HG03025 (cell line): ENCODE measurements around the gene LEAP2.

ENCODE experiments used
- ATAC-seq: cut with Tn5 transposase; IDR thresholded peaks from one replicate; pipeline ENCODE4 v1.9.1; 2021; ENCODE audit warnings: mild to moderate bottlenecking, moderate library complexity; ENCODE audit not compliant: unreplicated experiment, low FRiP score

The LEAP2 gene

DNA sequence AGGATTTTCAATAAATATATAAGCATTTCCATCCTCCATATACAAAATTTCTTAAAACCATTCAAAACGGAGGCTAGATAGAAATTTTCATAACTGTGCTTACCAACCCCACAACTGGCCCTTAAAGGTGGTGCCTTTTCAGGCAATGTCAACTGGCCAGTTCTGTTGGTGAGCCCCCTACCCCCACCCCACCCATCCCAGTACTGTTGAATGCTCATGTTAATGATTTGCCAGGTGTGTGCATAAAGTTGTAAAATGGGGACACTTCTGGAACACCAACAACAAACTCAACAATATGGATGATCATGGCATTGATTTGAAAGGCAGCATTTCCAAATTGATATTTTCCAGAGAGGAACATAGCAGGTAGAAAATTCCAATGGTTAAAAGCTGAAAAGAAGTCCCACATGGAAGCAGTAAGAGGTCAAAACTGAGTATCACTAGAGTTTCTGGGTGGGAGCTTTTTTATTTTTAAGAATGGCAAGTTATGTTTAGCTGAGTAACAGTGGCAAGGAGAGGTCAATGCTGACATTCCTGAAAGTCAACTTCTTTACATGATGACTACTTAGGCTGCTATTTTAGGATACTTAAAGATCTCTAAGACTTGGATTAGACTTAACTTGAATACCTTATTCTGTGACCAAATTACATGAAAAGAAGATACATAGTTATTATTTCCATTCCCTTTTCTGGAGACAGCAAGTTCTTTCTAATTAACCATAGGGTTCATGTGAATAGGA lies 2.7 kb downstream of the LEAP2 start:
- no peak for ATAC-seq

DNA sequence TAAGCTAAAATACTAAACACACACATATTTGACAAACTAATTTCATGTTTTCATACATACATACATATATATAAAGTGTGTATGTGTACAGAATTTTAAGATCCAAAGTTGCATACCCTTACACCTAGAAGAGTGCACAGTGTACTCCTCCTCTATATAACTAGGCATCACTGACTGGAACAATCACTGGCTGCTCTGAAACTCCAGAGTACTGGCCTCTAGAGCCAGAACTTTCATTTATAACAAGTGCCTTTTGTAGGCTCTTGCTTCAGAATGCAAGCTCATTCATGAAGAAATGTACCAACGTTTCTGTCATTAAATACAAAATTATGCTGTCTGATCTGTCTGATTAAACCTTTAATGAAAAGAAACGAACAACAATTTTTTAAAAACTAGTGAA lies 4.0 kb downstream of the LEAP2 start:
- no peak for ATAC-seq

DNA sequence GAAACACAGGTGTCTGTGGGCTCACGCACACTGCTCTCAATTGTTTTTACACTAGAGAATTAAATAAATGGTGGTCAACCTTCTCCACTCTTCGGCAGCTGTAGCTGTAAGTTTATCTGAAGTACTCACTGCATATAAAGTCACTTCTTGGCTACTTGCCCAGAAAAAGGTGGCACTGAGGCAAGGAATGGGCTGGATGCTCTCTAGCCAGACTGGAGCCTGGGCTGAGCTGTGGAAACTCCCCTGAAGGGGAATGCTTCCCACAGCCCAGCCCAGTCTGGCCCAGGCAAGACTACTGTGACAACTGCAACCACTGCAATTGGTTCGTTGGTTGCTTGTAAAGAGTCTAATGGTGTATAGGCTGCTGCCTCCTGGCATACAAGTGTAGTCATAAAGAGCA lies 4.5 kb downstream of the LEAP2 start:
- ATAC-seq = no peak

DNA sequence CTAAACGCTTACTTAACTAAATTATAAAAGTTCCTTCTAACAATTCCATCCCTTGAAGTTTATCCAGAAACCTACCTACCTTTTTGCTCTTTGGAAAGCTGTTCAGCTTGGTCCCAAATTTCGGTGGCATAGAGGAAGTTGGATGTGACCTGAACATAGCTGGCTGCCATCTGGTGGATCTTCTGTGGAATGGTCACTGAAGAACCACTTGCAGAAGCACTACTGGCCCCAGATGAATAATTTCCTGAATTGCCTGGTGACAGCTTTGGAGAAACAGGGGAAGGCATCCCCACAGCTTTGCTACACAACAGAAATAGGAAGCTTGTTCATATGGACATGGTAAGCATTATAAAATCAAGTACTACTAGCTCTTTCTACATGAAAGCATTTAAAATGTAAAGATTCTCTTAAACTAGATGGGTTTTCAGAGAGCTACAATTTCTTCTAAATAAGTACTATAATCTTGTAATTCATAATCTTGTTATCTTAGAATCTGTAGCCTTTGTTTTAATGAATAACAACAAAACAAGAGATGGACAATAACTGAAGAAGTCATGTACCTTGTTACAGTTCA lies 9.9 kb downstream of the LEAP2 start:
- ATAC-seq = no peak

DNA sequence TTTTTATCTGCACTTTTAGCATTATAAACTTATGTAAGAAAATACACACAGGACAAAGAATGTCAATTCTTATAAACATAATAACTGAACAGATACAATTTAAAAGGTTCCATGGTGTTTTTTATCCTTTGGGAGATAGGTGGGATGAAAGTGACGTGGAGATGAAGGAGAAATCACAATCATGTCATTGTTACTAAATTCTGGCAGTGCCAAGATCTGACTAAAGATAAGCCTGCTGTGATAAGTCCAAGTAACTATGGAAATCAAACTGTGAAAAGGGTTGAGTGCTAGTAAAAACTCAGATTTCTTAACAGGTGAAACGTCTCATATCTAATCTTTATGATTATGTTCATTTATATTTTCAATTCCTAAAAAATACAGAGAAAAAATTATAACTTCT lies 11.1 kb downstream of the LEAP2 start:
- ATAC-seq = no peak

DNA sequence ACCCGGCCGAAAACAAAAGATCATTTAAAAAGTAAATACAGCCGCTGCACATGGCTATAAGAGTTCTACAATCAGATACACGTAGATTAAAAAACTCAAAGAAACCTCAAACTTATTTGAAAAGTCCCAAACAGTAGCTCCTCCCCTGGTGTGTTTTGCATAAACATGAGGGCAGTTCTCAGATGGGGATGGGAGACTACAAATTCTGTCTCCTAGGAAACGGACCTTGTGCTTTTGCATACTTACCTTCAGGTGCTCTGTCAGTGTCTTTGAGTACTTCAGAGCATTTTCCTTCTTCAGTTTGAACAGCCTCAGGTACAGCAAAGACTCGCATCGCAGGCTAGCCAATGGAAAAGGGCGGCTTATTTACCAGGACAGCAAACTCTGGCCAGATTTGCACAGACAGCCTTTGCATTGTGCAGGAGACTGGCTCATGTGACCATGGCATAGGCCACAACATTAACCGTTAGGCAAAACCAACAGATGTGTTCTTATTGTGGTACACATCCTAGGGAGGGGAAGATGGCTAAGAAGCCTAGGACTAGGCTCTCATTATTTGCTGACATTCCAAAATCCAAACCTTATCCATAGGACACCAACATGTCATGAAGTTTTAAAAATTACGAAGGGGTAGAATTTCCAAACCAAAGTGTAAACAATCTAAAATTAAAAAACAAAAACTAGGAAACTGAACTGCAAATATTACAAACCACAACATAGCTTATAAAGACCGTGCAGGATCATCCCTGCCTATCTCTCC lies 12.8 kb downstream of the LEAP2 start:
- no peak for ATAC-seq

DNA sequence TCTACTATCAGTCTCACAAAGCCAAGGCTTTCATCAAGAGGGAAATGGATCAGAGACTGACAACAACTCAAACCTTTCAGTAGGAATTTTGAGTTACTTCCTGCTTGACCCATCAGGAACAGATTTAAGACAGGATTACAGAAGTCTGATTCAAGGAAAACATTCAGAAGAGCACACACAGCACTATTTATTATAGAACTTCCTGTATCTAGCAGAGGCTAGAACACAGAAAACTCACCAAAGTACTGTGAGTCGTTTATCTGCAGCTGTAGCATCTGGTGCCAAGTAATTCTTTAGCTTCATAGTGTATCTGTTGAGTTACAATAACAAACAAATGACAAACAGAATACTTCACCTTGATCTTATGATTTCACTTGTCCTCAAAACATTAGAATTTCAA lies 13.8 kb downstream of the LEAP2 start:
- no peak for ATAC-seq

DNA sequence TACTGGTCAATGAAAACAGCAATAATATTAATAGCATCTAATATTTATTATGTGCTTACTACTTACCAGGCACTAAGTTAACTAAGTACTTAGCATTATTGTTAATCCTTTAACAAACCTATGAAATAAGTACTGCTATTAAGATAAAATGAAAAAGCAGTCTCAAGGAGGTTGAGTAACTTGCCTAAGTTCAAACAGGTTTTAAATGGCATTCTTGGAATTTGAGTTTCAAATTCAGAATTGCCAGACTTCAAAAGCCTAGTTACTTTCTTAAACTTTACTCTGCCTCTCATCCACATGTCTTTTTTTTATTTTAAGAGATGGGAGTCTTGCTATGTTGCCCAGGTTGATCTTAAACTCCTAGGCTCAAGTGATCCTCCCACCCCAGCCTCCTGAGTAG lies 16.0 kb downstream of the LEAP2 start:
- no peak for ATAC-seq

DNA sequence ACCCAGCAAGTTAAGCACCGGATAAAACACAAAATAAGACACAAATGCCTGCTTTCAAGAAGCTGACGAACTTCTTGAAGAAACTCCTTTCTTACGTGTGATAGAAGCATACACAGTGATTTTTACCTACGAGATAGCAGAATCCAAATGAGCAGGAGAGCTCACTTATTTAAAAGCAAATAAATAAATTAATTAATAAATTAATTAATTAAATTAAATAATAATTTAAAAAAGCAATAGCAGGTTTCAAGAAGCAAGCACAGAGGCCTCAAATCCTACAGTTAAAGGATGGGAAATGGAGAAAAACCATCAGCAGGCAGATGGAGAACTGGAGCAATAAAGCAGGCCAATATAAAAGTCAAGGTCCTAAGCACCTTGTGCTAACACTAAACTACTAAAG lies 17.3 kb downstream of the LEAP2 start:
- no peak for ATAC-seq

DNA sequence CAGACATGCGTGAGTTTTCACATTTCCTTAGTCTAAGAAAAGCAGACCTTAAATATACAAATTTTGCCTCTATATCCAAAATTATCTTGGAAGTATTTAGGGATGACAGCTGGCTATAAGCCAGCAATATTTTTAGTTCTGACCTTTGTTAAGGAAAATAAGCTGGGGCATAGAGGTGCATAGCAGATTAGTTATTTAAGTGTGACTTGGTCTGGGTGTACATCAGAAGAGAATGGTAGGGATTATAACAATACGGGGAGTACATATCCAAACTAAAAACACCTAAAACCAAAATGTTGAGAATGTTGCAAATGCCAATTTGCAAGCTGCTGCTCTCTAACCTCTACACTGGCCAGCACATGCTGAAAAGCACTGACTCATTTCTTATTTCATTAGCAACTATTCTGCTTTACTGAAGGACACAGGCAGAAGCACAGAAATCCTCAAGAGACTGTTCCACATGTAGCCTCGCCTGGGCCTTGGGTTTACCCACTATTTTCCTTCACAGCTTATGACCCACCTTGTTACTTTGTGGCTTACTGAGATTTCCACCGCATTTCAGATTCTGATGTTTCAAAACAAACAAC lies 22.3 kb downstream of the LEAP2 start:
- no peak for ATAC-seq

DNA sequence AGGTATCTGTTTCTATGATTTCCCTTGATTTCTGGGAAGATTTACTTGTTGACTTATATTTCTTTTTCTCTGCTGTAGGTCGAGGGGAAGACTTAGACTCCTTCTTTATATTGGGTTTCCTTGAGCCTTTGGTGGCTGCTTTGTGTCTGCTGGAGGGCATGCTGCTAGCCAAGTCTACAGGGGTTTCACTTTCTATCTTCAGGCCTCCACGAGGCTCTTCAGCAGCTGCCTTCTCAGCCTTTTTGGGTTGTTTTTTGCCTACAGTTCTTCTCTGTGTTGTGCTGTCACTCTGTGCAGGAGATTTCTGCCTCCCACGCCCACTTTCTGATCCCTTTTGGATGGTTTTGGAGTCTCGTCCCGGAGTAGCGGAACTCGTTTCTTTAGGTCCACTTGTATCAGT lies 23.2 kb downstream of the LEAP2 start:
- ATAC-seq = no peak

DNA sequence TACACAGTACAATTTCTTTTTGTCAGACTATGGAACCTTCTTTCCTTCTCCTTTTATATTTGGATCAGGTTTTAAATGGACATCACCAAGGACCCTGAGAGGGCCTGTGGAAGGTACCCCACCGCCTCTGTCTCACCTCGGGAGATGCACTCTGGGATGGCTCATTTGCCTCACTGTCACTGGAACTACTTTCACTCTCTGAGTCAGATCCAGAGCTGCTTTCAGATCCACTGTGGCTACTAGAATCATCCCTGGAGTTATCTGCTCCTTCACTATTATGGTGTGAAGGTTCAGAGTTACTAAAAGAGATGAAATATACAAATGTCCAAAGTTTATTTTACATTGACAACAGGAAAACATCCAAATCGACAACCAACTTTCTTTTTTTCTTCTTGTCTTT lies 24.6 kb downstream of the LEAP2 start:
- ATAC-seq = no peak

DNA sequence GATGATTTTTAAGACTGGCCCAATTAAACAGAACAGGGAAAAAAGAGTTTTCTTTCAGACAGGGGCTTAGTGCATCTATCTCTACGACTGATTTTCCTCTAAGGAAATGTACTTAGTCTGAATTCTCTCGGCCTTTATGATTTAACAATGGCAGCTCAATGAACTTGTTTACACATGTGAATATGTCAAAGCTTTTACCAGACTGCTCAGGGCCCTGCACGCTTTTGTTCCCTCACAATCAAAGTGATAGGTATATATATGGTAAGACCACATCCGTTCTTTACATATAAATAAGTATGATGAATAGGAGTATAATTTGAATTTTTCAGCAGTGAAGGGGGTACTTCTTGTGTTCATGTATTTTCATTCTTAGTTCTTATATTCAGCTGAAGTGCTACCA lies 27.6 kb downstream of the LEAP2 start:
- ATAC-seq = no peak

DNA sequence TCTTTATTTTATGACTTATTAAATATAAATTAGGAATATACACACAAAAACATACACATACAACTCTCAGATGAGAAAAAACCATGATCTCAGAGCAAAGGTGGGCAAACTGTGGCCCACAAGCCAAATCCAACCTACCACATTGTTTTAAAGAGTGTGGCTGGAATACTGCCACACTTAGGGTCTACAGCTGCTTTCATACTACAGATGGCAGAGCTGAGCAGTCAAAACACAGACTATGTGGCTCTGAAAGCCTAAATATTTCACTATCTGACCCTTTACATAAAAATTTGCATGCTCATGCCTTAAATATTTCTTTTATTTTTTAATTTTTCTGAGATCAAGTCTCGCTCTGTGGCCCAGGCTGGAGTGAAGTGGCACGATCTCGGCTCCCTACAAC lies 28.3 kb downstream of the LEAP2 start:
- no peak for ATAC-seq

DNA sequence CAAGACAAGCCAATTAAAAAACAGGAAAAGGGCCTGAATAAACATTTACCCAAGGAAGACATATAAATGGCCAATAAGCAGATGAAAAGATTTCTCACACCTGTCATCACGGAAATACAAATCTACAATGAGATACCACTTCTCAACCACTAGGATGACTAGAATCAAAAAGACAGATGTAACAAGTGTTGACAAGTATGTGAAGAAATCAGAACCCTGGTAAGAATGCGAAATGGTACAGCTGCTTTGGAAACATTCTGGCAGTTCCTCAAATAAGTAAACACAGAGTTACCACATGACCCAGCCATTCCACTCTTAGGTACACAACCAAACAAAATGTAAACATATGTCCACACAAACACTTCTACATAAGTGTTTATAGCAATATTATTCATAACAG lies 32.5 kb downstream of the LEAP2 start:
- ATAC-seq = no peak

DNA sequence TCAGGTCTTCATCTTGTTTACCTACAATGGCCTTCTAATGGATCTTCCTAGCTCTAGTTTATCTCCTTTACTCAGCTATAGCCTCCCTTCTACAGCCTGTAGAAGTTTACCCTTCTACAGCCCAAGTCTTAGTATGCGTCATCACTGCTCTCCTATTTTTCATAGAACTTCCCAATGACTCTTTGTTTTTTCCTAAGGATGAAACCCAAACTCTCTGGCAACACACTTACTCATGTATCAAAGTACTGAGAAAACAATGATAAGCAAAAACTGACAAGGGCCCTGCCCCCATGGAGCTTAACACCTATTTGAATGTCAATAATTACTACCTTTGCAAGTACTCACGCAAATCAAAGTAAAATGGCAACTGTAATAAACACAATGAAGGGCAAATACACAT lies 33.7 kb downstream of the LEAP2 start:
- no peak for ATAC-seq

DNA sequence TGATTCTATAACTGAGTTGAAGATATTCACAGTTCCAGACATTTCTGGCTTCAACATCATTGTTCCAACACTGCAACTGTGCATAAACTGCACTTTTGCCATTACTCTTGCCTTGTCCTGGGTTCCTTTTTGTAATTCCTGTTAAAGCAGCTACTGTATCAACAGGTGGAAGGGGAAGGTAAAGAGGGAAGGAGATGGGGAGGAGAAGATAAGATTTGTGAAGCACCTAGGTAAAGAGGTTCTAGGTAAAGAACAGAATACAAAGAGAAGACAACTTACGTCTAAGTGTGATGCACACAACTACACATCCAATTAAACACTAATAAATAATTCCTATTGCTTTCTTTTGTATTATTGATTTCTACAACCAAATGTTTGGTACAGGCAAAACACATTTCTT lies 36.2 kb downstream of the LEAP2 start:
- ATAC-seq = no peak

DNA sequence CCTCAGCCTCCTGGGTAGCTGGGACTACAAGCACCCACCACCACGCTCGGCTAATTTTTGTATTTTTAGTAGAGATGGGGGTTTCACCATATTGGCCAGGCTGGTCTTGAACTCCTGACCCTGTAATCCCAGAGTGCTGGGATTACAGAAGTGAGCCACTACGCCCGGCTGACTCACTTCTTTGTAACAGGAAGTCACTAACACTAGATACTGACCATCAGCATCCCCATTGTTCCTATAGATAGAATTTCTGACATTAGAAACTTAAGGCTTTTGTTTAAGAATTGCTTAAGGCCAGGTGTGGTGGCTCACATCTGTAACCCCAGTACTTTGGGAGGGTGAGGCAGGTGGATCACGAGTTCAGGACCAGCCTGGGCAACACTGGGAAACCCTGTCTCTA lies 42.2 kb downstream of the LEAP2 start:
- ATAC-seq = no peak

DNA sequence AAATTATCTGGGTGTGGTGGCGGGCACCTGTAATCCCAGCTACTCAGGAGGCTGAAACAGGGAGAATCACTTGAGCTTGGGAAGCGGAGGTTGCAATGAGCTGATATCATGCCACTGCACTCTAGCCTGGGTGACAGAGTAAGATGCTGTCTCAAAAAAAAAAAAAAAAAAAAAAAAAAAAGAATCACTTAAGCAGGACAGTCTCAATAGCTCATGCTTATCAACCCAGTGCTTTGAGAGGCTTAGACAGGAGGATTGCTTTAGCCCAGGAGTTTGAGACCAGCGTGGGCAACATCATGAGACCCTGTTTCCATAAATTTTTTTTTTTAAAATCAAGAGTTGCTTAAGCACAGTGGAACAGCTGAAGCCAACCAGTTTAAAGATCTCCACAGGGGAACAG lies 42.6 kb downstream of the LEAP2 start:
- no peak for ATAC-seq
